NCI-H1105 (cell line): ENCODE results near the gene MBNL2.

Experiments used
- DNase-seq: peaks from one replicate; lab custom pipeline; 2025; lab: John Stamatoyannopoulos, UW

The MBNL2 gene

GRCh38 chr13:97274829-97275649, 52.9 kb downstream of the MBNL2 start:
- no peak for DNase-seq

- DNase-seq: no peak
Observed at GRCh38 chr13:97275776-97276501, 53.8 kb downstream of the MBNL2 start.

GRCh38 chr13:97276862-97277269, 54.7 kb downstream of the MBNL2 start:
- DNase-seq: no peak

GRCh38 chr13:97278435-97279411, 56.6 kb downstream of the MBNL2 start:
- no peak for DNase-seq

GRCh38 chr13:97279913-97280312, 57.8 kb downstream of the MBNL2 start:
- no peak for DNase-seq

- no peak for DNase-seq
Observed at GRCh38 chr13:97280478-97280877, 58.3 kb downstream of the MBNL2 start.

- no peak for DNase-seq
Observed at GRCh38 chr13:97281028-97281427, 58.9 kb downstream of the MBNL2 start.

GRCh38 chr13:97282705-97283104, 60.6 kb downstream of the MBNL2 start:
- DNase-seq: no peak

GRCh38 chr13:97283888-97284287, 61.8 kb downstream of the MBNL2 start:
- DNase-seq: no peak

- DNase-seq: no peak
Observed at GRCh38 chr13:97284558-97284957, 62.4 kb downstream of the MBNL2 start.

GRCh38 chr13:97285221-97285955, 63.3 kb downstream of the MBNL2 start:
- DNase-seq: no peak

- DNase-seq: no peak
Observed at GRCh38 chr13:97286317-97287046, 64.3 kb downstream of the MBNL2 start.

- DNase-seq: no peak
Observed at GRCh38 chr13:97287047-97287383, 64.9 kb downstream of the MBNL2 start.

- no peak for DNase-seq
Observed at GRCh38 chr13:97288486-97288900, 66.4 kb downstream of the MBNL2 start.

GRCh38 chr13:97289514-97290298, 67.6 kb downstream of the MBNL2 start:
- DNase-seq: no peak

- DNase-seq: no peak
Observed at GRCh38 chr13:97295283-97296182, 73.4 kb downstream of the MBNL2 start.

- DNase-seq: no peak
Observed at GRCh38 chr13:97296740-97297139, 74.6 kb downstream of the MBNL2 start.

- DNase-seq: no peak
Observed at GRCh38 chr13:97298816-97299215, 76.7 kb downstream of the MBNL2 start.

GRCh38 chr13:97300871-97301270, 78.7 kb downstream of the MBNL2 start:
- DNase-seq: no peak
